Measurements from ENCODE around the gene NKAIN1.

Gene NKAIN1

GRCh38 chr1:31154632-31155215 is 85.0 kb downstream of the NKAIN1 start (continued):
- TF ChIP-seq, protein P1, sequence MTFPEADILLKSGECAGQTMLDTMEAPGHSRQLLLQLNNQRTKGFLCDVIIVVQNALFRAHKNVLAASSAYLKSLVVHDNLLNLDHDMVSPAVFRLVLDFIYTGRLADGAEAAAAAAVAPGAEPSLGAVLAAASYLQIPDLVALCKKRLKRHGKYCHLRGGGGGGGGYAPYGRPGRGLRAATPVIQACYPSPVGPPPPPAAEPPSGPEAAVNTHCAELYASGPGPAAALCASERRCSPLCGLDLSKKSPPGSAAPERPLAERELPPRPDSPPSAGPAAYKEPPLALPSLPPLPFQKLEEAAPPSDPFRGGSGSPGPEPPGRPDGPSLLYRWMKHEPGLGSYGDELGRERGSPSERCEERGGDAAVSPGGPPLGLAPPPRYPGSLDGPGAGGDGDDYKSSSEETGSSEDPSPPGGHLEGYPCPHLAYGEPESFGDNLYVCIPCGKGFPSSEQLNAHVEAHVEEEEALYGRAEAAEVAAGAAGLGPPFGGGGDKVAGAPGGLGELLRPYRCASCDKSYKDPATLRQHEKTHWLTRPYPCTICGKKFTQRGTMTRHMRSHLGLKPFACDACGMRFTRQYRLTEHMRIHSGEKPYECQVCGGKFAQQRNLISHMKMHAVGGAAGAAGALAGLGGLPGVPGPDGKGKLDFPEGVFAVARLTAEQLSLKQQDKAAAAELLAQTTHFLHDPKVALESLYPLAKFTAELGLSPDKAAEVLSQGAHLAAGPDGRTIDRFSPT (tag by site-specific recombination; IDR thresholded peaks at IDR 0.05) = no peak
- TF ChIP-seq ZSCAN16 (tag by site-specific recombination; IDR thresholded peaks at IDR 0.05) (no peak), ZNF335 (tag by site-specific recombination; conservative IDR thresholded peaks at IDR 0.05) (peak; percentile 88), PATZ1 (tag by site-specific recombination; IDR thresholded peaks at IDR 0.05) (peak; percentile 37), ZNF600 (tag by site-specific recombination; IDR thresholded peaks at IDR 0.05) (peak; percentile 88), ZNF488 (tag by site-specific recombination; IDR thresholded peaks at IDR 0.05) (no peak), KLF1 (tag by site-specific recombination; IDR thresholded peaks at IDR 0.05) (peak; percentile 56; the same call in 1 of the 2 replicates), SP2 (tag by site-specific recombination; IDR thresholded peaks at IDR 0.05) (0 out of 2 replicates have a peak, but pooled peaks have one; percentile 4), ZNF768 (tag by site-specific recombination; IDR thresholded peaks at IDR 0.05) (no peak), REST (tag by site-specific recombination; IDR thresholded peaks at IDR 0.05) (no peak), ZEB2 (tag by site-specific recombination; IDR thresholded peaks at IDR 0.05) (peak; percentile 51), ZBTB17 (tag by site-specific recombination; IDR thresholded peaks at IDR 0.05) (peak; percentile 86), ZNF10 (tag by site-specific recombination; IDR thresholded peaks at IDR 0.05) (no peak), KLF9 (tag by site-specific recombination; IDR thresholded peaks at IDR 0.05; ENCODE audit: low read depth) (peak; percentile 14; the same call in 1 of the 2 replicates), ZNF138 (tag by site-specific recombination; IDR thresholded peaks at IDR 0.05; ENCODE audit: borderline replicate concordance) (no peak), GLIS2 (tag by site-specific recombination; IDR thresholded peaks at IDR 0.05) (peak; percentile 9; the same call in 1 of the 2 replicates), ZNF629 (tag by site-specific recombination; IDR thresholded peaks at IDR 0.05) (0 out of 2 replicates have a peak, but pooled peaks have one; percentile 10), ZNF121 (tag by site-specific recombination; IDR thresholded peaks at IDR 0.05) (no peak), ZNF394 (tag by site-specific recombination; IDR thresholded peaks at IDR 0.05; ENCODE audit: borderline replicate concordance) (peak; percentile 38; the same call in 1 of the 2 replicates), EGR2 (tag by site-specific recombination; IDR thresholded peaks at IDR 0.05; ENCODE audit: low read depth) (peak; percentile 47)
- TF ChIP-seq, protein P2, sequence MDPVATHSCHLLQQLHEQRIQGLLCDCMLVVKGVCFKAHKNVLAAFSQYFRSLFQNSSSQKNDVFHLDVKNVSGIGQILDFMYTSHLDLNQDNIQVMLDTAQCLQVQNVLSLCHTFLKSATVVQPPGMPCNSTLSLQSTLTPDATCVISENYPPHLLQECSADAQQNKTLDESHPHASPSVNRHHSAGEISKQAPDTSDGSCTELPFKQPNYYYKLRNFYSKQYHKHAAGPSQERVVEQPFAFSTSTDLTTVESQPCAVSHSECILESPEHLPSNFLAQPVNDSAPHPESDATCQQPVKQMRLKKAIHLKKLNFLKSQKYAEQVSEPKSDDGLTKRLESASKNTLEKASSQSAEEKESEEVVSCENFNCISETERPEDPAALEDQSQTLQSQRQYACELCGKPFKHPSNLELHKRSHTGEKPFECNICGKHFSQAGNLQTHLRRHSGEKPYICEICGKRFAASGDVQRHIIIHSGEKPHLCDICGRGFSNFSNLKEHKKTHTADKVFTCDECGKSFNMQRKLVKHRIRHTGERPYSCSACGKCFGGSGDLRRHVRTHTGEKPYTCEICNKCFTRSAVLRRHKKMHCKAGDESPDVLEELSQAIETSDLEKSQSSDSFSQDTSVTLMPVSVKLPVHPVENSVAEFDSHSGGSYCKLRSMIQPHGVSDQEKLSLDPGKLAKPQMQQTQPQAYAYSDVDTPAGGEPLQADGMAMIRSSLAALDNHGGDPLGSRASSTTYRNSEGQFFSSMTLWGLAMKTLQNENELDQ (tag by site-specific recombination; IDR thresholded peaks at IDR 0.05; ENCODE audit: low read depth) = no peak
- TF ChIP-seq, protein P3, sequence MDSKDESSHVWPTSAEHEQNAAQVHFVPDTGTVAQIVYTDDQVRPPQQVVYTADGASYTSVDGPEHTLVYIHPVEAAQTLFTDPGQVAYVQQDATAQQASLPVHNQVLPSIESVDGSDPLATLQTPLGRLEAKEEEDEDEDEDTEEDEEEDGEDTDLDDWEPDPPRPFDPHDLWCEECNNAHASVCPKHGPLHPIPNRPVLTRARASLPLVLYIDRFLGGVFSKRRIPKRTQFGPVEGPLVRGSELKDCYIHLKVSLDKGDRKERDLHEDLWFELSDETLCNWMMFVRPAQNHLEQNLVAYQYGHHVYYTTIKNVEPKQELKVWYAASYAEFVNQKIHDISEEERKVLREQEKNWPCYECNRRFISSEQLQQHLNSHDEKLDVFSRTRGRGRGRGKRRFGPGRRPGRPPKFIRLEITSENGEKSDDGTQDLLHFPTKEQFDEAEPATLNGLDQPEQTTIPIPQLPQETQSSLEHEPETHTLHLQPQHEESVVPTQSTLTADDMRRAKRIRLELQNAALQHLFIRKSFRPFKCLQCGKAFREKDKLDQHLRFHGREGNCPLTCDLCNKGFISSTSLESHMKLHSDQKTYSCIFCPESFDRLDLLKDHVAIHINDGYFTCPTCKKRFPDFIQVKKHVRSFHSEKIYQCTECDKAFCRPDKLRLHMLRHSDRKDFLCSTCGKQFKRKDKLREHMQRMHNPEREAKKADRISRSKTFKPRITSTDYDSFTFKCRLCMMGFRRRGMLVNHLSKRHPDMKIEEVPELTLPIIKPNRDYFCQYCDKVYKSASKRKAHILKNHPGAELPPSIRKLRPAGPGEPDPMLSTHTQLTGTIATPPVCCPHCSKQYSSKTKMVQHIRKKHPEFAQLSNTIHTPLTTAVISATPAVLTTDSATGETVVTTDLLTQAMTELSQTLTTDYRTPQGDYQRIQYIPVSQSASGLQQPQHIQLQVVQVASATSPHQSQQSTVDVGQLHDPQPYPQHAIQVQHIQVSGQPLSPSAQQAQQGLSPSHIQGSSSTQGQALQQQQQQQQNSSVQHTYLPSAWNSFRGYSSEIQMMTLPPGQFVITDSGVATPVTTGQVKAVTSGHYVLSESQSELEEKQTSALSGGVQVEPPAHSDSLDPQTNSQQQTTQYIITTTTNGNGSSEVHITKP (tag by site-specific recombination; IDR thresholded peaks at IDR 0.05) = peak; percentile 23; the same call in 1 of the 2 replicates

All from HEK293 (cell line).